Activated gamma-delta T cell treated with anti-CD3 and anti-CD28 coated beads, Interleukin-2, amount 50 U/mL, for 16 hours (primary cell): Measurements from ENCODE around the gene CLDN6.

ENCODE experiments used
- DNase-seq: peaks from one replicate; pipeline ENCODE4 v3.0.0-alpha.2; 2020; ENCODE audit warnings: low read depth

The CLDN6 gene

DNA sequence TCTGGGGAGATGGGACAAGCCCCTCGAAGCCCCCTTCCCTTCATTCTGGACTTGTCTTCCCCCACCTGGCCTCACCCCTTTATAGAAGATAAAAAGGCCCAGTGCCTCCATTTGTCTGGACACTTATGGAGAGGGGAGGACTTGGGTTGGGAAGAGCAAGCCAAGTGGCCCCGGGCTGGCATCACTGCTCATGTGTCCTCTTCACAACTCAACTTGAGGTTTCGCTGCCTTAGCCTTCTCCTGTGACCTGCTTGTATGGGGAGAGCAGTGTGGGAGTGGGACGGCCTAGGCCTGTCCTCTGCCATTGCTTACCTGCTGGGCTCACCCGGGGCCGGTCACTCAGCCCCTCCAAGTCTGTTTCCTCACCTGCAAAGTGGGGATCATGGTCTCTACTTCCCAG is 47.4 kb downstream of the CLDN6 start:
- DNase-seq, result no peak

DNA sequence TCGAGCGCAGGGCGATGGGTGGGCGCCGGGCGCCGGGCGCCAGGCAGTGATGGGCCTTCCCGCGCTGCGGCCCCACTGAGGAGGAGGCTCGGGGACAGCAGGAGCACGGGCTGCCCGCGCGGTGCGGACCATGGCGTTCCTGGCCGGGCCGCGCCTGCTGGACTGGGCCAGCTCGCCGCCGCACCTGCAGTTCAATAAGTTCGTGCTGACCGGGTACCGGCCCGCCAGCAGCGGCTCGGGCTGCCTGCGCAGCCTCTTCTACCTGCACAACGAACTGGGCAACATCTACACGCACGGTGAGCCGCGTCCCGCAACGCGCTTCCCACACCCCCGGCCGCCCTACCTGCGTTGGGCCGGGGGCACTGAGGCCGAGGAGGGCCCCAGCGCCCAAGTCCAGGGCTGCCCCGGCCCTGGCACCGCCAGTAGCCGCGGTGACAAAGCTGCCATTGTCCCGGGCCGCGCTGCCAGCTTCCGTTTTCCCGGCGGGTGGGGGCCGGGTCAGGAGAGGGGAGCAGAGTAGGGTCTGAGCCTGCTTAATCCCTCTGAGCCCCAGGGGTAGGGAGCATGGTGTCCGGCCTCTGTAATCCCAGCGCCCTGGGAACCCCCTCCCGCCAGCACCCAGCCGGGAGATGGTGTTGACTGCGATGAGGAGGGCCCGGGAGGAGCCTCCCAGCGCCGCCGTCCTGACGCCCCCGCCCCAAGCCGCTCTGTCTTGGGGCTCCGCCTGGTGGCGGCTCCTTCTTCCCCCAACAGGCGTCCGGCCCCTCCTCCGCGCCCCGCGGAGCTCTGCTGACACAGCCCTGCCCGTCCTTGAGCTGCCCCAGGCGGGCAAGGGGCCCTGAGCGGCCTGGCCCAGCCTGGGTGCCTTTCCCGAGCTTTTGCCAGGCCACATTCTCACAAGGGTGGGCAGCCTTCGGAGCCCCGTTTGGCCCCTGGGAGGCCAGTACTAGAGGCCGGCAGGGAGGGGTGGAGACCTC is 48.1 kb downstream of the CLDN6 start:
- peak; percentile 46 for DNase-seq

DNA sequence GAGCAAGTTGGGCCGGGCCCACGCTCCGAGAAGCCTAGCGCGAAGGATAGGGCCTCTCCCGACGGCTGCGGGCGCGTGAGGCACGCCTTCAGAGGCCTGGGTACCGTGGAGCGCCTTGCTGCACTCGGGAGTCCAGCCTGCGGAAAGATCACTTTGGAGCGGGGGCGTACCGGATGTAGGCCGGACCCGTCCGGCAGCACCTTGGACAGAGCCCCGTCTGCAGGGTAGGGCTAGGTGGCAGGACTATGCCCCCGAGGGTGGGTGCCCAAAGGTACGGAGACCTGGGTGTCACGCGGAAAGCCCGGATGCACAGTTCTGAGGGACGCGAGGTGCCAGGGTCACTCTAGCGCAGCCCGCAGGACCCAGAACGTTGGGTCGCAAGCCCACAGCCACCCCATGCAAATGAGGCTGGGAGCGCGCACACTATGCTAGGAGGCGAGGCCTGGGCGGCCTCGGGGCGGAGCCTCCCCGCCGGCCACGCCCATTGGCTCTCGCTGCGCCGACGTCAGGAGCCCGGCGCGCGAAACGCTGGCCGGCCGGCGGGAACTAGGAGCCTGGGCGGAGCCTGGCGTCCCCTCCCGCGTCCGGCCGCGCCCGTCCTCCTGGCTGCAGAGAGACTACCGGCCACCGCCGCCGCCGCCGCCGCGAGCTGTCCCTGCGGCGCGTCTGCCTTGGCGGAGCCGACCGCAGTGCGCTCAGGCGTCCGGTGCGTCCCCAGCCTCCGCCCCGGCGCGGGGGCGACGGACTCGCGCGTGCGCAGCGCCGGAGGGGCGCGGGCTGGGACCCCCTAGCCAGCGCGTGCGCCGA is 49.0 kb downstream of the CLDN6 start, which contains the start of gene PAQR4:
Gene PAQR4, plus strand, starts transcription at position 611 of the 807 bp plus-strand sequence. CDS start 327 bp downstream, outside the sequence.
- peak; percentile 45 for DNase-seq

DNA sequence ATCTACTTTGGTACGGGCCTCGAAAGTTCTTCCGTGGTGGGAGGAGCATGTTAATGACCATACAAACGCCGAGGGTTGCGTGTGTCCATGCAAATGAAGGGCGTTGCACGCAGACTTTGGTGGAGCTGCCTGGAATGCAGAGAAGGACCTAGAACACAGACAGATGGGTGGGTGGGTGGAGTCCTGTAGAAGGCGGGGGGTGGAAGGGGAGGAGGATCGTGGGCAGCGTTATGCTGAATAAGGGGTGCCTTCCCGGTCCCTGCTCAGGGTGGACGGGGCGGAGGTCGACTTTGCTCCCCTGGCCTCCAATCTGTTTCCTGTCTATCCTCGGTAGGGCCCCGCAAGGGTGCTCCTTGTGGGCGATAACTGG is 49.6 kb downstream of the CLDN6 start:
- no peak for DNase-seq

DNA sequence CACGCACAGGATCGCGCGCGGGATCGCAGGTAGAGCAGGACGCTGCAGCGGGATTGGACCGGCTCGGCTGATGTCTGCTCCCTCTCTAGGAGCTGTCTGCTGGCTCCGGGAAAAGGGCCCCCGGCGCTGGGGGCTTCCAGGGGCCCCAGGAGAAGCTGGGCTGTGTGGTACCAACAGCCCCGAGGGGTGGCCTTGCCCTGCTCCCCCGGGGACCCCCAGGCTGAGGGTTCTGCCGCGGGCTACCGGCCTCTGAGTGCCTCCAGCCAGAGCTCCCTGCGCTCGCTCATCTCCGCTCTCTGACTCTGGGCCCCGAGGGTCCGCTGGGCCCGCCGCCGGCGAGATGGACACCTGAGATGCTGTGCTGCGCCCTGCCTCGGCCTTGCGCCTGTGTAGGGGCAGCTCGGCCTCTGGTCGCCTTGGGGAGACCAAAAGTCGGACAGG is 50.2 kb downstream of the CLDN6 start:
- DNase-seq, result no peak

DNA sequence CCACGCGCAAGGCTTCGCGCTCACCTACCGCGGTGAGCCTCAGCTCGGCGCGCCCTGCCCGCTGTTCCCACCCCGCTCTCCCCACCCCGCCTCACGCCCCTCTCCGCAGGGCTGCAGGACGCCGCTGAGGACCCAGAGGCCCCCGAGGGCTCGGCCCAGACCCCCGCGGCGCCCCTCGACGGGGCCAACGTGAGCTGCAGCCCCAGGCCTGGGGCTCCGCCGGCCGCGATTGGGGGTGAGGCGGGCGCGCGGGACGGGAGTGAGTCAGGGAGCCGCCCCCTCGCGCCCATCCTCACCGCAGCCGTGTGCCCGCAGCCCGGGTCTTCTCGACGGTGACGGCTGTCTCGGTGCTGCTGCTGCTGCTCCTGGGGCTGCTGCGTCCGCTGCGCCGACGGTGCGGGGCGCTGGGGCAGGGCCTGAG is 50.8 kb downstream of the CLDN6 start:
- no peak for DNase-seq

DNA sequence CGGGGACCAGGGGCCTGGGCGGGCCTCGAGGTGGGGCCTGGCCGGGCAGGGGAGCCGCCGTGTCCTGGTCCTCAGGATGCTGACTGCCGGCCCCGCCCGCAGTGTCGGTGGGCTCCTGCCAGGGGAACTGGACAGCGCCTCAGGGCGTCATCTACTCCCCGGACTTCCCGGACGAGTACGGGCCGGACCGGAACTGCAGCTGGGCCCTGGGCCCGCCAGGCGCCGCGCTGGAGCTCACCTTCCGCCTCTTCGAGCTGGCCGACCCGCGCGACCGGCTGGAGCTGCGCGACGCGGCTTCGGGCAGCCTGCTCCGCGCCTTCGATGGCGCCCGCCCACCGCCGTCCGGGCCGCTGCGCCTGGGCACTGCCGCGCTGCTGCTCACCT is 51.2 kb downstream of the CLDN6 start:
- DNase-seq, result no peak

DNA sequence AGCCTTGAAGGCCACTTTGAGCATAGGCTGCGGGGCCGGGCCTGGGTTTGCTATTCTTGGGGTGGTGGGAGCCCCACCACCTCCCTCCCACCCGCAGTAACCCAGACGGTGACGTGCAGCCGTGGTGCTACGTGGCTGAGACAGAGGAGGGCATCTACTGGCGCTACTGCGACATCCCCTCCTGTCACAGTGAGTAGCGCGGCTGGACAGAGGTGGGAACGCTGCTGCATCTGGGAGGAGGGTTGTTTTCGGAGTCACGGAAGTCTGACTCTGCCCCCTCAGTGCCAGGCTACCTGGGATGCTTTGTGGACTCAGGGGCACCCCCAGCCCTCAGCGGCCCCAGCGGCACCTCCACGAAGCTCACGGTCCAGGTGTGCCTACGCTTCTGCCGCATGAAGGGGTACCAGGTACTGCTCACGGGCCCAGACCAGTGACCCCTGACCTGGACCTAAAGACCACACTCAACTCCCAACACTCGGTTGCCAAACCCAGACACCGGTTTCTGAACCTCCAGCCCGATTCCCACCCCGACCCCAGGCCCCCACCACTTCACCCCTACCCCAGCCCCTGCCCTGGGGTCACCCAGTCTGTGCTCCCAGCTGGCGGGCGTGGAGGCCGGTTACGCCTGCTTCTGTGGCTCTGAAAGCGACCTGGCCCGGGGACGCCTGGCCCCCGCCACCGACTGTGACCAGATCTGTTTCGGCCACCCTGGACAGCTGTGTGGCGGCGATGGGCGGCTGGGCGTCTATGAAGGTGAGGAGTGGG is 51.8 kb downstream of the CLDN6 start:
- DNase-seq, result no peak
